BJ (cell line): ENCODE measurements around the gene ARL15. TPM values are rescaled to one million over a fixed set of nuclear protein-coding genes. Genes with fewer than 3 reads are reported as not detected.
"Not testable (repeated sequence)": the region's sequence is repeated elsewhere in the genome, so short reads cannot be mapped to it uniquely, and the experiment has no call there.

Experiments used
- CTCF ChIA-PET: fragments of 350-600 bp; formaldehyde crosslinking; extraction: SDS; loops from one replicate; lab custom pipeline; 2021; ENCODE audit warnings: antibody characterized with exemption, inconsistent platforms; lab: Yijun Ruan, JAX
- POLR2A ChIA-PET: fragments of 300-600 bp; sonication (Branson Sonifier 250); formaldehyde crosslinking; extraction: SDS; loops from one replicate; lab custom pipeline; 2021; ENCODE audit warnings: antibody characterized with exemption; lab: Charles Lee
- DNase-seq: peaks from one replicate; pipeline ENCODE4 v3.0.0-alpha.2; 2011; ENCODE audit warnings: low read depth
- H3K27me3 ChIP-seq: 2 replicates; pipeline ENCODE4 v1.6.0; 2011; ENCODE audit warnings: low read length; ENCODE audit not compliant: control insufficient read depth, insufficient read depth
- H3K36me3 ChIP-seq: 2 replicates; pipeline ENCODE4 v1.5.1; 2011; ENCODE audit warnings: low read length; ENCODE audit not compliant: control insufficient read depth, insufficient read depth
- H3K4me3 ChIP-seq: 2 replicates; pipeline ENCODE4 v1.5.1; 2011; ENCODE audit warnings: low read depth, mild to moderate bottlenecking, control low read depth, low read length
- polyA plus RNA-seq: library from polyadenylated mRNA; depleted of rRNA; stranded (reverse); fragments of >200 nt; gene quantifications from 2 replicates; pipeline ENCODE4 v1.2.3, GENCODE V29; 2011
- TF ChIP-seq, protein P1 (sequence below): IDR thresholded peaks from 2 replicates; pipeline ENCODE4 v1.5.1; 2011; ENCODE audit warnings: low read depth, mild to moderate bottlenecking, control low read depth, inconsistent platforms, low read length, moderate library complexity; ENCODE audit not compliant: insufficient read depth

The ARL15 gene
- polyA plus RNA-seq, 1 experiment: 11.9 TPM

DNA sequence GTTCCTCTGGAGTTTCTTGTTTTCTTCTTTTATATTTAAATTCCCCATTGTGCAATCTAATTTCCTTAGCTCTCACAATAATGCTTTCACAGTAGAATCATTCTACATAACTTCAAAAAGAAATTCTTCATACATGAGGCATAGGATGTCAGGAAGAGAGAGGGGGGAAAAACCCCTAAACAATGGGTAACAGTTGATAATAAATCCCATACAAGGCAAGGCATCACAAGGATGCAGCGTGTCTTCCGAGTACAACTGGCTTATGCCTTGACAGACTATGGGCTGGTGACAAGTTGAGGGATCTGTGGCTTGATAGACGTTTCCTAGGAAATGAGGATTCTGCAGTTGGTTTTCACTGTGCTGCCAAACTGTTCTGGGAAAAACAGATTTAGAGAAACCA is 247.4 kb downstream of the ARL15 start:
- POLR2A ChIA-PET: interaction anchor here (0.7 kb wide), 1 partner anchor 10 kb away, joined by 10 read pairs; no protein-coding TSS in a partner anchor
- TF ChIP-seq, protein P1, sequence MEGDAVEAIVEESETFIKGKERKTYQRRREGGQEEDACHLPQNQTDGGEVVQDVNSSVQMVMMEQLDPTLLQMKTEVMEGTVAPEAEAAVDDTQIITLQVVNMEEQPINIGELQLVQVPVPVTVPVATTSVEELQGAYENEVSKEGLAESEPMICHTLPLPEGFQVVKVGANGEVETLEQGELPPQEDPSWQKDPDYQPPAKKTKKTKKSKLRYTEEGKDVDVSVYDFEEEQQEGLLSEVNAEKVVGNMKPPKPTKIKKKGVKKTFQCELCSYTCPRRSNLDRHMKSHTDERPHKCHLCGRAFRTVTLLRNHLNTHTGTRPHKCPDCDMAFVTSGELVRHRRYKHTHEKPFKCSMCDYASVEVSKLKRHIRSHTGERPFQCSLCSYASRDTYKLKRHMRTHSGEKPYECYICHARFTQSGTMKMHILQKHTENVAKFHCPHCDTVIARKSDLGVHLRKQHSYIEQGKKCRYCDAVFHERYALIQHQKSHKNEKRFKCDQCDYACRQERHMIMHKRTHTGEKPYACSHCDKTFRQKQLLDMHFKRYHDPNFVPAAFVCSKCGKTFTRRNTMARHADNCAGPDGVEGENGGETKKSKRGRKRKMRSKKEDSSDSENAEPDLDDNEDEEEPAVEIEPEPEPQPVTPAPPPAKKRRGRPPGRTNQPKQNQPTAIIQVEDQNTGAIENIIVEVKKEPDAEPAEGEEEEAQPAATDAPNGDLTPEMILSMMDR: no peak
- CTCF ChIA-PET: interaction anchor here (1.0 to 1.4 kb wide), 3 partner anchors 29 to 582 kb away, joined by 3 to 4 read pairs (median 4); partner anchors contain the start of gene FST

DNA sequence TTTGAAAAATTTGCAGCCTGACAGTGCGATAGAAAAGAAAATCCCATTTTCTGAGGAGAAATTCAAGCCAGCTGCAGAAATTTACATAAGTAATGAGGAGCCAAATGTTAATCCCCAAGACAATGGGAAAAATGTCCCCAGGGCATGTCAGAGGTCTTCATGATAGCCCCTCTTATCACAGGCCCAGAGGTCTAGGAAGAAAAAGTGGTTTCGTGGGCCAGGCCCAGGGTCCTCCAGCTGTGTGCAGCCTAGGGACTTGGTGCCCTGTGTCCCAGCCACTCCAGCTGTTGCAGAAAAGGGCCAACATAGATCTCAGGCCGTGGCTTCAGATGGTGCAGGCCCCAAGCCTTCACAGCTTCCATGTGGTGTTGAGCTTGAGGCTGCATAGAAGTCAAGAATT is 249.5 kb downstream of the ARL15 start:
- H3K36me3 ChIP-seq, DNase-seq, H3K4me3 ChIP-seq, POLR2A ChIA-PET, H3K27me3 ChIP-seq: not testable (repeated sequence)
- CTCF ChIA-PET: interaction anchor here (1.5 kb wide), 1 partner anchor 11 kb away, joined by 4 read pairs; no protein-coding TSS in a partner anchor

More for the DNA sequence above, 247.4 kb downstream of the ARL15 start:
- Histone ChIP-seq H3K4me3 (no peak overlapping the region), H3K36me3 (no peaks in the 10 kb centered on the region), H3K27me3 (no peaks in the 10 kb centered on the region)
- DNase-seq: peak; percentile 46

DNA sequence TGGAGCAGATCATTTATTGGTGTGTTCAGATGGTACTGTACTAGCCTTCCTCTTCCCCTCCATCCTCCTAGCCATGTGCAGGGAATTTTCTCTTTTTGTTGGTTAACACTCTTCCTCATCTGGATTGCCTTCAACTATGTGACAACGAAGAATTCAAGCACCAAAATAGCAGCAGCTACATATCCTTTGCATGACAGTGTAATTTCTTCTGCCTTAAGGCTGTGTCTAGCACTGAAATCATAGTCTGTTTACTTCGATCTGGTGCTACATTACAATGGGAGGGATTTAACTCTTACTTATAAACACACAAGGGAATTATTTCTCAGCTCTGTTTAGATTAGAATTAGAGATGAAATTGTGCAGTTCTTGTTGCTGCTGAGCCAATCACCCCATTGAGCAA is 260.4 kb downstream of the ARL15 start:
- ChIA-PET POLR2A (interaction anchor here (0.6 kb wide), 1 partner anchor 179 kb away, joined by 7 read pairs; no protein-coding TSS in a partner anchor), CTCF (interaction anchor here (1.4 kb wide), 1 partner anchor 11 kb away, joined by 4 read pairs; no protein-coding TSS in a partner anchor)
- TF ChIP-seq, protein P1: no peak
- no peaks in the 10 kb centered on the region for H3K36me3 ChIP-seq
- peak; percentile 57 for DNase-seq
- no peaks in the 10 kb centered on the region for H3K27me3 ChIP-seq
- no peak overlapping the region for H3K4me3 ChIP-seq

DNA sequence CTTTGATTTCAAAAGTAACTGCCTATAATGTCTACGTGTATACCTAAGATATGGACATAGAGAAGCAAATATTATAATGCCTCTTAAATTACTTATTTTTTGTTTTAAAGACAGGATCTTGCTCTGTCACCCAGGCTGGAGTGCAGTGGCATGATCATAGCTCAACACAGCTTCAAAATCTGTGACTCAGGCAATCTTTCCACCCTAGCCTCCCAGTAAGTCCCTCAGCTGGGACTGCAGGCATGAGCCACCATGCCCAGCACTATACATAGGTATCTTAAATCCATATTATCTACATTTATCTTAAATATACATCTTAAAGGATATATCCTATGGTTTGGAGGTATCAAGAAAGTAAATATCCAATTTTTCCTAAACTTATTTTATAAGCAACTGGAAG is 261.2 kb downstream of the ARL15 start:
- Histone ChIP-seq H3K36me3 (no peaks in the 10 kb centered on the region), H3K4me3 (no peak overlapping the region), H3K27me3 (no peaks in the 10 kb centered on the region)
- POLR2A ChIA-PET: no interaction called here
- no peak for DNase-seq
- TF ChIP-seq, protein P1: no peak
- CTCF ChIA-PET: no interaction called here

DNA sequence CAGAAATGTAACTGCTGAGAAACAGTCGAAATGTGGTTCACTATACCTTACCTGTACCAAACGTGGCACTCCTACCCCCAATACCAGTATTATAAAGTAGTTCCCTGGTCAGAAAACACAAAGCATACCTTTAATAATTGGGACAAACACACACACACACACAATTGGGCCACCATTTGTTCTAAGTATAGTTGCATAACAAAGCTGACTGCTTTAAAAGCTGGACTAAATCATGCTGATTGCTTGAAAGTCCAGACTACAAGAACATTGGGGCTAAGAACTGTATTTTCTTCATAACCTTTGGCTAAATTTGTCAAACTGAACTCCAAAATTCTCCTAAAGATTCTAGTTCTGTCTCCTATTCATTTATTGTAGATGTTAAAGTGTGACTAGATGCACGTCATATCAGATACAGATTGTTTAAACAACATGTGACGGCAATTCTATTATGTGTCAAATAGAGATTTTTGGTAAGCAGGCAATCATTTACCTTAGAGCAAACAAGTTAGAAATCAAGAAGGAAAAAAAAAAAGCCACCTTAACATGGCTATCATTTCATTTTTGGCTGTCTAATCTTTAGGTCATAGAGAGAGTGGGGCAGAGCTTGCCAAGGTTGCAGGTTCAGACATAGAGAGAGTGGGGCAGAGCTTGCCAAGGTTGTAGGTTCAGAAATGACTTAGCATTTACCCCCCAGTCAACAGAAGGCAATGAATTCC is 265.1 kb downstream of the ARL15 start:
- Histone ChIP-seq H3K27me3 (no peaks in the 10 kb centered on the region), H3K4me3 (no peak overlapping the region), H3K36me3 (no peaks in the 10 kb centered on the region)
- ChIA-PET POLR2A (no interaction called here), CTCF (interaction anchor here (0.6 to 0.8 kb wide), 2 partner anchors 73 to 826 kb away, joined by 3 to 8 read pairs; no protein-coding TSS in a partner anchor)
- DNase-seq: no peak
- TF ChIP-seq, protein P1: no peak

DNA sequence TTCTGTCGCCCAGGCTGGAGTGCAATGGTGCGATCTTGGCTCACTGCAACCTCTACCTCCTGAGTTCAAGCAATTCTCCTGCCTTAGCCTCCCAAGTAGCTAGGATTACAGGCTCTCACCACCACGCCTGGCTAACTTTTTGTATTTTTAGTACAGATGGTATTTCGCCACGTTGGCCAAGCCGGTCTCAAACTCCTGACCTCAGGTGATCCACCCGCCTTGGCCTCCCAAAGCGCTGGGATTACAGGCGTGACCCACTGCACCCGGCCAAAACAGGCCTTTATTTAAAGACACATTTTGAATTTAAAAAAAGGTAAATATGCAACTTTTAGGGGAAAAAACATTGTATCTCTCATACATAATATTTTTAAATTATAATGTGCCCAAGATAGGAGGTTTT is 266.1 kb downstream of the ARL15 start:
- POLR2A ChIA-PET, CTCF ChIA-PET, H3K4me3 ChIP-seq, H3K27me3 ChIP-seq, H3K36me3 ChIP-seq, DNase-seq: not testable (repeated sequence)
